DND-41 (cell line): ENCODE results near the gene CTXND1.

Experiments used
- EZH2 ChIP-seq: IDR thresholded peaks from 3 replicates; pipeline ENCODE4 v1.6.1; 2012; ENCODE audit warnings: borderline replicate concordance, low read depth, mild to moderate bottlenecking, moderate library complexity, low read length, inconsistent platforms; ENCODE audit not compliant: severe bottlenecking
- TF ChIP-seq, protein P1 (sequence below): IDR thresholded peaks from 2 replicates; pipeline ENCODE4 v1.5.1; 2012; ENCODE audit warnings: borderline replicate concordance, low read length, moderate library complexity, mild to moderate bottlenecking; ENCODE audit not compliant: poor library complexity, severe bottlenecking; ENCODE audit errors: extremely low read depth

DNA sequence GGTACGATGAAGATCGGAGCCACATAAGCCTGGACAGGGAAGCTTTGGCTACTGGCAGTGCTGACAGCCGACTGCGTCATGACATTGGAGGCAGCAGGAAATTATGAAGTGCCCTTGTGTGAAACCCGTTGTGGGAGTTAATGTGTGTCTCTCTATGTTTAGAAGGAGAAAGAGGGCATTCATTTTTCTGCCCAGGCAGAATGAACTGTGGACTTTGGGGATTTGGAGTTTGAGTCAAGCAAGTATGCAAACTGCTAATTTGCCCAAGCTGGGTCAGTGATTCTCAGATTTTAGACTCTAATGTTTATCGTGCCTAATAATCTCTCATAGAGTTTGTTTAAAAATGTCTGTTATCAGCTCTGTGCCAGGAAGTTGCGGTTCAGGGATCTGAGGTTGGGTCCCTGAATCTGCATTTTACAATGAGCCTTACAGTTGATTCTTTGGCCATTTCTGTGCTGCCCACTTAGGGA lies 5.6 kb downstream of the CTXND1 start:
- TF ChIP-seq, protein P1, sequence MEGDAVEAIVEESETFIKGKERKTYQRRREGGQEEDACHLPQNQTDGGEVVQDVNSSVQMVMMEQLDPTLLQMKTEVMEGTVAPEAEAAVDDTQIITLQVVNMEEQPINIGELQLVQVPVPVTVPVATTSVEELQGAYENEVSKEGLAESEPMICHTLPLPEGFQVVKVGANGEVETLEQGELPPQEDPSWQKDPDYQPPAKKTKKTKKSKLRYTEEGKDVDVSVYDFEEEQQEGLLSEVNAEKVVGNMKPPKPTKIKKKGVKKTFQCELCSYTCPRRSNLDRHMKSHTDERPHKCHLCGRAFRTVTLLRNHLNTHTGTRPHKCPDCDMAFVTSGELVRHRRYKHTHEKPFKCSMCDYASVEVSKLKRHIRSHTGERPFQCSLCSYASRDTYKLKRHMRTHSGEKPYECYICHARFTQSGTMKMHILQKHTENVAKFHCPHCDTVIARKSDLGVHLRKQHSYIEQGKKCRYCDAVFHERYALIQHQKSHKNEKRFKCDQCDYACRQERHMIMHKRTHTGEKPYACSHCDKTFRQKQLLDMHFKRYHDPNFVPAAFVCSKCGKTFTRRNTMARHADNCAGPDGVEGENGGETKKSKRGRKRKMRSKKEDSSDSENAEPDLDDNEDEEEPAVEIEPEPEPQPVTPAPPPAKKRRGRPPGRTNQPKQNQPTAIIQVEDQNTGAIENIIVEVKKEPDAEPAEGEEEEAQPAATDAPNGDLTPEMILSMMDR: no peak
- TF ChIP-seq EZH2: no peak
